NCI-H446 (cell line): ENCODE data around the gene GDF10.

Experiments
- DNase-seq, 2 experiments: peaks; one replicate each; lab custom pipeline; 2025; lab: John Stamatoyannopoulos, UW

Gene GDF10

DNA sequence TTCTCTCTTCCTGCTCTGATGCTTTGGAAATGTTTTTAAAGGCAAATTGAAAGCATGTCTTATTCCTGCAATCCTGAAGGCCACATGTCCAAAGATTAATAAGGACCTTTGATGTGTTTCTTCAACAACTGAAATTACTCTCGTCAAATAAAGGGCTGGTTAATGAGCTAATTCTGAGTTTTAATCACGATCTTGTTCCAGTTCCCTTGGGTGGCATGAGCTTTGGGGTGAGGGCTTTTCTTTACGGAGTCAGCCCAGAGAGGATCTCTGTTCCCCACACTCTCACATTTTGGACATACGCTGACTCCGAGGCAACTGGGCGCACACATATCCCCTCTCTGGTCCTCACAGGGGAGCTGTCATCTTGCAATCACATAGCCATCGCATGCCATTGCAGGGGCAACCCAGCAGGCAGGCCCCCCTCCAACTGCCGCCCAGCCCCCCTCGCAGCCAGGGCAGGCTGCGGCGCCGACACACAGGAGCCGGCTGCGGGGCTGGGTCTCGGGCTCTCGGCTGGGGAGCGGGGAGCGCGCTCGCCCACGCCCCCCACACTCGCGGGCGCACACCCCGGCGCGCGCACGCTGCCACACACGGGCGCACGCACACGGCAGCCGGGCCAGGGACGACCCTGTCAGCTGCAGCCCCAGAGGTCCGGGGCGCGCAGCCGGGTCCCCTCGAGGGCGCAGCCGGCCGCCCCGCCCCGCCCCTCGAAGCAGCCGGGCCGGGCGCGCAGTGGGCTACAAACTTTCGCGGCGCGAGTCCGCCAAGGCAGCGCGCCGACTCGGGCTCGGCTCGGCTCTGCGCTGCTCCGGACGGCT is at the start of gene GDF10:
TSS of gene GDF10 (plus strand) at position 587 of the 818 bp plus-strand sequence. CDS start 455 bp downstream, outside the sequence.
- no peak for DNase-seq

DNA sequence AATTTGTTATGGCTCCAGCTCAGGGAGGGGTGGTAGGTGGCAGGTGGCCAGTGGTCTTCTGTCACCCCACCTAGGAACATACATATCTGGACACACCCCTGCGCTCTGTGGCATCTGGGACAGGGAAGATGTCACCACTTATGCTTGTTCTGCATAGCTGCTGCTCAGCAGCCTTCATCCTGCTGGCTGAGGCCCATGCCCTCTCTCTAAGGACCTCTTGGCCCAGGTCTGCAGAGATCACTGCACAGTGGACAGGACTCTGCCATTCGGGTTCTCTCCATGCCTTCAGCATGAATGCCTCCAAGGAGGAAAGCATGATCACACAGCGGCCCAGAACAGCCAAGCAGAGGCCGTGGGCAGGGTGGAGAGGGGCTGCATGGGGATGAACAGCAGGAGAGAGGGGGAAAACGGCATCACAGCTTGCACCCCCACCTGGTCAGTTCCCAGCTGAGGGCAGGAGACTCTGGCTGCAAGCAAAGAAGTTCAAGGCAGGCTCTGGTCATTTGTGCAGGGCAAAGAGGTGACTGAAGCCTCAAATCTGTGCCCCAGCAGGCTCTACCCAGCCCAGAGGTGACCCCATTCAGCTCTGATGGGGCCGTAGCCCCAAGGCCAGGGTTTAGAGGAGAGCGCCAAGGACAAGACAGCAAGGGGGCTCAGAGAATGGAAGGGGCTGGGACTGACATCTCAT is 47.8 kb upstream of the GDF10 start:
- DNase-seq, result no peak

DNA sequence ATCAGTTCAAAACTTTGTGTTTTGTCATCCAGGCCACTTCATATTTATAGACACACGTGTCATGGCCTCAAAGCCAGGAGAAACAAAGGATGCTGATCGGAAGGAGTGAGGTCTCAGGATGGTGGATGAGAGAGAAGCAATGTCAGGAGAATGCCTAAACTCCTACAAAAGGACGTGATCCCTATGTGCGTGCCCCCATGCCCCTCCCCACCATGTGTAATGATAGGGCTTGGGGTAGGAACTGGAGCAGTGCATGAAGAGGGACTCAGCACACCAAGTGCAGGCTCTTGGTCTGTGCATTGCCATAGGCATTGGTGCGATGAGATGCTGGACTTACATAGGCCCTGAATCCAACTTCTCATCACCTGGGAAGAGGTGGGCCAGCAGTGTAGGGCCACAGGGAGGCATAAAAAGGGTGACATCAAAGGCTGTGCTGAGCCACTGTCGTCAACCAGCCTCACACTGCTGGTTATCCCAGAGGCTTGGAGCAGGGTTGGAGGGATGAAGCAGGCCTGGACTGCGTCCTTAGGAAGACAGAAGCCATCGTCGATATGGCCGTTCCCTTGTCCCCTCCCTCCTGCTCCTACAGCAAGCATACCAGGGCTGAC is 46.9 kb upstream of the GDF10 start:
- no peak for DNase-seq

- DNase-seq, result no peak
Observed at GRCh38 chr10:47253651-47254375, 46.2 kb upstream of the GDF10 start.

DNA sequence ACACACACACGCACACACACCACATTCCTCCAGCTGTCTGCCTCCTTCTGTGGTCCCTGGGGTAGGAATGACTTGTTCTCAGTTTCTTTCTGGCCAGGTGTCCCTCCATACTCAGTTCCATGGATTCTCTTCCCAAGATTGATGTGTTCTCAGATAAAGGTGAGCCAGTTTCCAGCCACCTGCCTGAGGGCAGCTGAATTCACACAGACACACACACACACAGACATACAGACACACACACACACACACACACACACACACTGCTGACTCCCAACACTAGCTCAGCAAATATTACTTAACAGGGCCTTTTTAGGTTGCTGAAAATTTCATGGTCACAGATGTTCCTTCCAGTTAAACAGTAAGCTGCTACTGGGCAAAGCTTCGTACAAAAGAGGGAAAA is 45.4 kb upstream of the GDF10 start:
- no peak for DNase-seq

DNA sequence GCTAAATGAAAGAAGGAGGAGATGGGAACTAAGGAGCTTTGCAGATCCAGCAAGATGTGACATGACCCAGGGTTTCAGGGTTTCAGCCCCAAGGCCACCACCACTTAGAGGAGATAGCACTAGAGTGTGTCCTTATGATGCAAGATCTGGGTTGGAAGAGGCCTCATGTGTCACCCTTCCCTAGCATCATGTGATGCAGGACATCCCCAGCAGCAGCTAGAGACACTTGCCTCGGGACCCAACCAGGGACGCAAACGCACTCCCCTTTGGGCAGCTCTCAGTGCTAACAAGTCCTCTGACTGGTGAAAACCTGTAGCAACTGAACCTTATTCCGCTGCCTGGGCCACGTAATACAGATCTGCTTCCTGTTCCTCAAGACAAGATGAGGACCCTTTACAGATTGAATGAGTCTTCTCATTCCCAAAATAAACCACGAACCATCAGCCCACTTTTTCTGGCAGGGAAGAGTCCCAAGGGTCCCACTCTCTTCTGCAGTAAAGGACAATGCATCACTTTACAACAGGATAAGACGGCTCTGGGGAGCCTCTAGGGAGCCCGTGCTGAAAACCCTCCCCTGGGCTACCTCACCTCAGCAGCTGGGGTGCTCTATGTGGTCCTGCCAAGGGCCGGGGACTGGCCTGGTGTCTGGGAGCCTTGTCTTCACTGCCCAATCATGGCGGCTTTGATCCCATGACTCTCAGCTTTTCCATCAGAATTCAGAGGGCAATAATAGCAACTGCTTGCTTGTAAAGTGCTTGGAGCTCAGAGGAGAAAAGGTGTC is 44.8 kb upstream of the GDF10 start:
- DNase-seq, result no peak

- no peak for DNase-seq
Observed at GRCh38 chr10:47255866-47256265, 44.1 kb upstream of the GDF10 start.

DNA sequence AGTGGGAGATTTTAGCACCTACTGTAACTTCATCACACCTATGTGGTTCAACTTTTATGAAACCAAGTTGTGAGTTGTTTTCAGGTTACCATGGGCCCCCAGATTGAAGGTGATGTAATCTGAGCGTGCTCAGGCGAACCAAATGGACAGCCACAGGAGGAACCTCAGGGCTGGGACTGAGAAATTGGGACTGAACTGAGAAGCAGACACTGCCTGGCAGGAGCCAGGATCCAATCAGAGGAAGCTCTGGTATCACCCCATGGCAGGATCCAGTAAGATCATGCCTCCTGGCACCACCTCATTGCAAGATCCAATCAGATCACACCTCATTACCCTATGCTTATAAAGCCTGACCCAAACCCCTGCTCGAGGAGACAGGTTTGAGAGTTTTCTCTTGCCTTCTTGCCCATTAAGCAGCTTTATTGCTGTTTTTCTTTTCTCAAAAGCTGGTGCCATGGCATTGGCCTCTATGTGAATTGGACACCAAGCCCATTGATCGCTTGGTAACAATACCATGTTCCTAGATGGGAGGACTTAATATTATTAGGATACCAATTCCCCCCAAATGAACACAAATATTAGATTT is 43.2 kb upstream of the GDF10 start:
- DNase-seq, result no peak

DNA sequence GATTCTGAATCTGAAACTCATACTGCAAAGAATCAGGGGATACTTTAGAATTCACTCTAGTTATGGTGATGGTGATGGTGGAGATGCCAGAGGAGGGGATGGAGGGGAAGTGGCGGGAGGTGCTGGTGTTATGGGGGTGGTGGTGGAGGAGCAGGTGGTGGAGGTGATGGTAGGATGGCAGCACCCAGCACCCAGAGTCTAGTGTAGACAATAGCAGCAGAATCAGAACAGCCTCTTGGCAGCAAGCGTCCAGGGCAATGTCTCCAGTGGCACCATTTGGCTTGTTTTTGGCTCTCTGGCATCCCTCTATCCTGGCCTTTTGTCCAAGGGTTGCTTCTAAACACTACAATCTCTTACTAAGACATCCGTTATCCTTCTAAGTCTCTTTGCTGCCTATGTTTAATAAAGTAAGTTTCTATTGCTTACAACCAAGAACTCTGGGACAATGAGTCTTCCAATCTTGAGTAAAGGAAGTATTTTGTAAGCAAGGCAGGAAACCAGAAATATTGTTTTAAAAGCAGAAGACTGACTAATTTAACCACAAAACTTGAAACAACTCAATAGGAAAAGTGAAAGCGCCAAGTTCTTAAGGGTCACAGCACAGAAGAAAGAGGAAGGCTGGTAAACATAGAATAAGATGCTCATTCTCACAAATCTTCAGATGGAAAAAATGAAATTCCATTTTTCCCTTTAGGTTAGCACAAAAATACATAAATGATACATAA is 42.4 kb upstream of the GDF10 start:
- DNase-seq, result no peak

DNA sequence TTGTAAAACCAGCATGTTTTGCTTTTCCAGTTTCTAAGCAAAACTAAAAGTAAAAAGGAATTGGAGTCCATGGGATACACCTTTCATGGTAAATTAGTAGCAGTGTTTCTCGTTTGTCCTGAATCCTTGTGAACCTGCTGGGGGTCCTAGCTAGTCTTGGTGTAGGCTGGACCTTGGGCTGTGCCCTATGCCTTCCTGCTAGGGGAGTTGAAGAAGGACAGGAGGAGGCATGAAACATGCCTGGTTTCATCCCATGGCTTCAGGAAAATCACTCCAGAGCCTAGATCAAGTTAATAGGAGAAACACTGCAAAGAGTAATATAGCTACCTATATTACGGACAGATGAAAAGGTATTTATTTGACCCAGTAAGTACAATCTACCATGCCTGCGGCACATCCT is 41.1 kb upstream of the GDF10 start:
- DNase-seq, result no peak

GRCh38 chr10:47259466-47259865 is 40.5 kb upstream of the GDF10 start:
- DNase-seq, result no peak

- DNase-seq, result no peak
Observed at GRCh38 chr10:47260505-47261111, 39.4 kb upstream of the GDF10 start.

- DNase-seq, result no peak
Observed at GRCh38 chr10:47261121-47261520, 38.9 kb upstream of the GDF10 start.

GRCh38 chr10:47261556-47261955 is 38.4 kb upstream of the GDF10 start:
- DNase-seq, result no peak

GRCh38 chr10:47262606-47263533 is 37.1 kb upstream of the GDF10 start:
- no peak for DNase-seq

- DNase-seq, result no peak
Observed at GRCh38 chr10:47264797-47265281, 35.2 kb upstream of the GDF10 start.

GRCh38 chr10:47266602-47267001 is 33.4 kb upstream of the GDF10 start:
- no peak for DNase-seq

DNA sequence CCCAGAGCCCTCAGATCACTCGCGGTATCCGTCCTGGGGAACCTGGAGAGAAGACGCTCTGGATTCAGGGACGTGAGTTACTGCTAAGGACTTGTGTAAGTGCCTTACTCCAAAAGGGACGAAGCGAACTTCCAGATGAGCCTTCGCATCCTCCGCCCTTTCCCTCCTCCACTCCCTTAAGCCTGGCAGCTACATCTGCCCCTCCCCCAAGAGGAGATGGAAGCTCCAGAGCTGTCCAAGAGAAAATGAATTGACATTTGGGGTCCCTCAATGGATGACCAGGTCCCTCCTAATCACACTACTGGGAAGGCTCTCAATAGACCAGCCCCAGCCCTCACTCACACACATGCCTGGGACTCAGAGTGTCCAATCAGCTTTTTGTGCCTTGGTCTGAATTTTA is 31.3 kb upstream of the GDF10 start:
- no peak for DNase-seq

GRCh38 chr10:47269294-47269693 is 30.7 kb upstream of the GDF10 start:
- DNase-seq, result no peak
